ENCODE measurements around the gene ATP2C2. TPM values are rescaled to one million over a fixed set of nuclear protein-coding genes. Genes with fewer than 3 reads are reported as not detected.

The ATP2C2 gene
- total and polyA plus RNA-seq, 2 experiments from 2014 or later = 2.1 TPM

DNA sequence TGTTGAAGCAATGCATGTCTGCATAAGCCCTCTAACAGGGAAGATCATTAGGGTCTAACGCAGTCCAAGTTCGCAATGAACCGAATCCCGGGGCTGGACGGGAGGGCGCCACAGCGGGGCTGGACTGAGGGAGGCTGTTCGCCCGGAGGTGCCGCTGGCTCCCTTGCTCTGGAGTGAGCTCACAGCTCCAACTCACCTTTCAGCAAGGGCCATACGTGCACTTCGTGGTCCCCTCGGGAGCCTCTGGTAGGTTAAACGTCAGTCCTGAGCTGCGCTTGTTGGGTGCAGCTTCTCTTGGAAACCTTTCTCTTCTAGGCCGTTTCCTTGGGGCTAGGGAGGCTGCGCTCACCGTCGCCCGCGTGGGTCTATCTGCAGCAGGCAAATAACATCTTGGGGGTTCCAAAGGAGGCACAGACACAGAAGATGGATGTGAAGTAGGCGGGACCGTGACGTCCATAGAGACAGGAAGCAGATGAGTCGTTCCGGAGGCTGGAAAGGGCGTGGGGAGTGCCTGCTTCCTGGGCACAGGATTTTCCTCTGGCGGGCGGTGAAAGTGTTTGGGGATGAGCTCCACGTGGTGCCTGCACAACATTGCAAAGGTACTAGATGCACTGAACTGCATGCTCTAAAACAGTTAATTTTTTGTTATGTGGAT is 21.9 kb downstream of the ATP2C2 start:
- TF ChIP-seq EZH2 (IDR thresholded peaks at IDR 0.05; ENCODE audit: low read depth, unreplicated experiment) (no peak), ZNF331 (CRISPR knock-in tag; IDR thresholded peaks at IDR 0.05; ENCODE audit: low read depth) (no peak), ZNF114 (CRISPR knock-in tag; IDR thresholded peaks at IDR 0.05) (no peak), STAT1 (IDR thresholded peaks at IDR 0.05; ENCODE audit: unreplicated experiment) (no peak), CREB1 (CRISPR knock-in tag; IDR thresholded peaks at IDR 0.05; ENCODE audit: low read depth) (no peak), POLR2AphosphoS5 (IDR thresholded peaks at IDR 0.05; ENCODE audit: low read depth) (no peak)
- TF ChIP-seq, protein P1, sequence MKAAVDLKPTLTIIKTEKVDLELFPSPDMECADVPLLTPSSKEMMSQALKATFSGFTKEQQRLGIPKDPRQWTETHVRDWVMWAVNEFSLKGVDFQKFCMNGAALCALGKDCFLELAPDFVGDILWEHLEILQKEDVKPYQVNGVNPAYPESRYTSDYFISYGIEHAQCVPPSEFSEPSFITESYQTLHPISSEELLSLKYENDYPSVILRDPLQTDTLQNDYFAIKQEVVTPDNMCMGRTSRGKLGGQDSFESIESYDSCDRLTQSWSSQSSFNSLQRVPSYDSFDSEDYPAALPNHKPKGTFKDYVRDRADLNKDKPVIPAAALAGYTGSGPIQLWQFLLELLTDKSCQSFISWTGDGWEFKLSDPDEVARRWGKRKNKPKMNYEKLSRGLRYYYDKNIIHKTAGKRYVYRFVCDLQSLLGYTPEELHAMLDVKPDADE (IDR thresholded peaks at IDR 0.05) = no peak
- TF ChIP-seq, protein P2, sequence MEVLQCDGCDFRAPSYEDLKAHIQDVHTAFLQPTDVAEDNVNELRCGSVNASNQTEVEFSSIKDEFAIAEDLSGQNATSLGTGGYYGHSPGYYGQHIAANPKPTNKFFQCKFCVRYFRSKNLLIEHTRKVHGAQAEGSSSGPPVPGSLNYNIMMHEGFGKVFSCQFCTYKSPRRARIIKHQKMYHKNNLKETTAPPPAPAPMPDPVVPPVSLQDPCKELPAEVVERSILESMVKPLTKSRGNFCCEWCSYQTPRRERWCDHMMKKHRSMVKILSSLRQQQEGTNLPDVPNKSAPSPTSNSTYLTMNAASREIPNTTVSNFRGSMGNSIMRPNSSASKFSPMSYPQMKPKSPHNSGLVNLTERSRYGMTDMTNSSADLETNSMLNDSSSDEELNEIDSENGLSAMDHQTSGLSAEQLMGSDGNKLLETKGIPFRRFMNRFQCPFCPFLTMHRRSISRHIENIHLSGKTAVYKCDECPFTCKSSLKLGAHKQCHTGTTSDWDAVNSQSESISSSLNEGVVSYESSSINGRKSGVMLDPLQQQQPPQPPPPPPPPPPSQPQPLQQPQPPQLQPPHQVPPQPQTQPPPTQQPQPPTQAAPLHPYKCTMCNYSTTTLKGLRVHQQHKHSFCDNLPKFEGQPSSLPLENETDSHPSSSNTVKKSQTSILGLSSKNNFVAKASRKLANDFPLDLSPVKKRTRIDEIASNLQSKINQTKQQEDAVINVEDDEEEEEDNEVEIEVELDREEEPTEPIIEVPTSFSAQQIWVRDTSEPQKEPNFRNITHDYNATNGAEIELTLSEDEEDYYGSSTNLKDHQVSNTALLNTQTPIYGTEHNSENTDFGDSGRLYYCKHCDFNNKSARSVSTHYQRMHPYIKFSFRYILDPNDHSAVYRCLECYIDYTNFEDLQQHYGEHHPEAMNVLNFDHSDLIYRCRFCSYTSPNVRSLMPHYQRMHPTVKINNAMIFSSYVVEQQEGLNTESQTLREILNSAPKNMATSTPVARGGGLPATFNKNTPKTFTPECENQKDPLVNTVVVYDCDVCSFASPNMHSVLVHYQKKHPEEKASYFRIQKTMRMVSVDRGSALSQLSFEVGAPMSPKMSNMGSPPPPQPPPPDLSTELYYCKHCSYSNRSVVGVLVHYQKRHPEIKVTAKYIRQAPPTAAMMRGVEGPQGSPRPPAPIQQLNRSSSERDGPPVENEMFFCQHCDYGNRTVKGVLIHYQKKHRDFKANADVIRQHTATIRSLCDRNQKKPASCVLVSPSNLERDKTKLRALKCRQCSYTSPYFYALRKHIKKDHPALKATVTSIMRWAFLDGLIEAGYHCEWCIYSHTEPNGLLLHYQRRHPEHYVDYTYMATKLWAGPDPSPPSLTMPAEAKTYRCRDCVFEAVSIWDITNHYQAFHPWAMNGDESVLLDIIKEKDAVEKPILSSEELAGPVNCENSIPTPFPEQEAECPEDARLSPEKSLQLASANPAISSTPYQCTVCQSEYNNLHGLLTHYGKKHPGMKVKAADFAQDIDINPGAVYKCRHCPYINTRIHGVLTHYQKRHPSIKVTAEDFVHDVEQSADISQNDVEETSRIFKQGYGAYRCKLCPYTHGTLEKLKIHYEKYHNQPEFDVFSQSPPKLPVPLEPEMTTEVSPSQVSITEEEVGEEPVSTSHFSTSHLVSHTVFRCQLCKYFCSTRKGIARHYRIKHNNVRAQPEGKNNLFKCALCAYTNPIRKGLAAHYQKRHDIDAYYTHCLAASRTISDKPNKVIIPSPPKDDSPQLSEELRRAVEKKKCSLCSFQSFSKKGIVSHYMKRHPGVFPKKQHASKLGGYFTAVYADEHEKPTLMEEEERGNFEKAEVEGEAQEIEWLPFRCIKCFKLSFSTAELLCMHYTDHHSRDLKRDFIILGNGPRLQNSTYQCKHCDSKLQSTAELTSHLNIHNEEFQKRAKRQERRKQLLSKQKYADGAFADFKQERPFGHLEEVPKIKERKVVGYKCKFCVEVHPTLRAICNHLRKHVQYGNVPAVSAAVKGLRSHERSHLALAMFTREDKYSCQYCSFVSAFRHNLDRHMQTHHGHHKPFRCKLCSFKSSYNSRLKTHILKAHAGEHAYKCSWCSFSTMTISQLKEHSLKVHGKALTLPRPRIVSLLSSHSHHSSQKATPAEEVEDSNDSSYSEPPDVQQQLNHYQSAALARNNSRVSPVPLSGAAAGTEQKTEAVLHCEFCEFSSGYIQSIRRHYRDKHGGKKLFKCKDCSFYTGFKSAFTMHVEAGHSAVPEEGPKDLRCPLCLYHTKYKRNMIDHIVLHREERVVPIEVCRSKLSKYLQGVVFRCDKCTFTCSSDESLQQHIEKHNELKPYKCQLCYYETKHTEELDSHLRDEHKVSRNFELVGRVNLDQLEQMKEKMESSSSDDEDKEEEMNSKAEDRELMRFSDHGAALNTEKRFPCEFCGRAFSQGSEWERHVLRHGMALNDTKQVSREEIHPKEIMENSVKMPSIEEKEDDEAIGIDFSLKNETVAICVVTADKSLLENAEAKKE (CRISPR knock-in tag; IDR thresholded peaks at IDR 0.05) = no peak
- TF ChIP-seq, protein P3, sequence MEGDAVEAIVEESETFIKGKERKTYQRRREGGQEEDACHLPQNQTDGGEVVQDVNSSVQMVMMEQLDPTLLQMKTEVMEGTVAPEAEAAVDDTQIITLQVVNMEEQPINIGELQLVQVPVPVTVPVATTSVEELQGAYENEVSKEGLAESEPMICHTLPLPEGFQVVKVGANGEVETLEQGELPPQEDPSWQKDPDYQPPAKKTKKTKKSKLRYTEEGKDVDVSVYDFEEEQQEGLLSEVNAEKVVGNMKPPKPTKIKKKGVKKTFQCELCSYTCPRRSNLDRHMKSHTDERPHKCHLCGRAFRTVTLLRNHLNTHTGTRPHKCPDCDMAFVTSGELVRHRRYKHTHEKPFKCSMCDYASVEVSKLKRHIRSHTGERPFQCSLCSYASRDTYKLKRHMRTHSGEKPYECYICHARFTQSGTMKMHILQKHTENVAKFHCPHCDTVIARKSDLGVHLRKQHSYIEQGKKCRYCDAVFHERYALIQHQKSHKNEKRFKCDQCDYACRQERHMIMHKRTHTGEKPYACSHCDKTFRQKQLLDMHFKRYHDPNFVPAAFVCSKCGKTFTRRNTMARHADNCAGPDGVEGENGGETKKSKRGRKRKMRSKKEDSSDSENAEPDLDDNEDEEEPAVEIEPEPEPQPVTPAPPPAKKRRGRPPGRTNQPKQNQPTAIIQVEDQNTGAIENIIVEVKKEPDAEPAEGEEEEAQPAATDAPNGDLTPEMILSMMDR (conservative IDR thresholded peaks at IDR 0.05; ENCODE audit: low read depth in 2 of 2) = no peak
- TF ChIP-seq, protein P4, sequence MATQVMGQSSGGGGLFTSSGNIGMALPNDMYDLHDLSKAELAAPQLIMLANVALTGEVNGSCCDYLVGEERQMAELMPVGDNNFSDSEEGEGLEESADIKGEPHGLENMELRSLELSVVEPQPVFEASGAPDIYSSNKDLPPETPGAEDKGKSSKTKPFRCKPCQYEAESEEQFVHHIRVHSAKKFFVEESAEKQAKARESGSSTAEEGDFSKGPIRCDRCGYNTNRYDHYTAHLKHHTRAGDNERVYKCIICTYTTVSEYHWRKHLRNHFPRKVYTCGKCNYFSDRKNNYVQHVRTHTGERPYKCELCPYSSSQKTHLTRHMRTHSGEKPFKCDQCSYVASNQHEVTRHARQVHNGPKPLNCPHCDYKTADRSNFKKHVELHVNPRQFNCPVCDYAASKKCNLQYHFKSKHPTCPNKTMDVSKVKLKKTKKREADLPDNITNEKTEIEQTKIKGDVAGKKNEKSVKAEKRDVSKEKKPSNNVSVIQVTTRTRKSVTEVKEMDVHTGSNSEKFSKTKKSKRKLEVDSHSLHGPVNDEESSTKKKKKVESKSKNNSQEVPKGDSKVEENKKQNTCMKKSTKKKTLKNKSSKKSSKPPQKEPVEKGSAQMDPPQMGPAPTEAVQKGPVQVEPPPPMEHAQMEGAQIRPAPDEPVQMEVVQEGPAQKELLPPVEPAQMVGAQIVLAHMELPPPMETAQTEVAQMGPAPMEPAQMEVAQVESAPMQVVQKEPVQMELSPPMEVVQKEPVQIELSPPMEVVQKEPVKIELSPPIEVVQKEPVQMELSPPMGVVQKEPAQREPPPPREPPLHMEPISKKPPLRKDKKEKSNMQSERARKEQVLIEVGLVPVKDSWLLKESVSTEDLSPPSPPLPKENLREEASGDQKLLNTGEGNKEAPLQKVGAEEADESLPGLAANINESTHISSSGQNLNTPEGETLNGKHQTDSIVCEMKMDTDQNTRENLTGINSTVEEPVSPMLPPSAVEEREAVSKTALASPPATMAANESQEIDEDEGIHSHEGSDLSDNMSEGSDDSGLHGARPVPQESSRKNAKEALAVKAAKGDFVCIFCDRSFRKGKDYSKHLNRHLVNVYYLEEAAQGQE (IDR thresholded peaks at IDR 0.05; ENCODE audit: unreplicated experiment) = no peak
- 0 out of 2 replicates have a peak overlapping the region, but pooled peaks have one; percentile 63 for H2AFZ ChIP-seq
- ATAC-seq = no peak
- H3K4me1 ChIP-seq (ENCODE audit: insufficient read depth) = no peaks in the 10 kb centered on the region
- Mint-ChIP-seq H3K27ac (no peak overlapping the region), H3K4me3 (no peak overlapping the region), H3K36me3 (ENCODE audit: low read depth) (no peaks in the 10 kb centered on the region; the same call in 2 of the 3 replicates), H3K27me3 (ENCODE audit: insufficient read depth, low read depth, poor library complexity) (peaks cover 9% of the 10 kb centered on the region), H3K9me3 (peaks cover 10% of the 10 kb centered on the region; the same call in 1 of the 3 replicates), H3K4me1 (0 out of 3 replicates have a peak, but pooled peaks cover 4% of the 10 kb centered on the region)
- H3K4me3 ChIP-seq = no peak overlapping the region
- DNase-seq (ENCODE audit: low spot score) = peak; percentile 25
- H3K27me3 ChIP-seq (ENCODE audit: insufficient read depth) = no peaks in the 10 kb centered on the region
- H3K9me2 ChIP-seq (ENCODE audit: insufficient read depth) = no peaks in the 10 kb centered on the region
- H3K27ac ChIP-seq (ENCODE audit: low read depth) = no peak overlapping the region
- H4K20me1 ChIP-seq (replicated peaks; ENCODE audit: insufficient read depth) = no peaks in the 10 kb centered on the region
- H3F3A ChIP-seq (replicated peaks; ENCODE audit: low read depth) = no peaks in the 10 kb centered on the region
- H3K4me2 ChIP-seq = no peak overlapping the region
- no peaks in the 10 kb centered on the region for H3K36me3 ChIP-seq (ENCODE audit: insufficient read depth)
- no peaks in the 10 kb centered on the region for H3K79me2 ChIP-seq (replicated peaks; ENCODE audit: insufficient read depth)
